Nephron (organoid): Measurements from ENCODE around the gene PBX2.
"Not testable (repeated sequence)": the region's sequence is repeated elsewhere in the genome, so short reads cannot be mapped to it uniquely, and the experiment has no call there.

Experiments used
- H3K27ac Mint-ChIP-seq, 3 experiments: 2 replicates each; pipeline ENCODE4 v1.8.0; 2020; ENCODE audit warnings: mixed read lengths in 3 of 3, mild to moderate bottlenecking in 2 of 3, moderate library complexity in 1 of 3
- H3K27me3 Mint-ChIP-seq: 2 replicates; pipeline ENCODE4 v1.8.0; 2021; ENCODE audit warnings: low read depth, mild to moderate bottlenecking, moderate library complexity, mixed read lengths
- H3K36me3 Mint-ChIP-seq: 2 replicates; pipeline ENCODE4 v1.8.0; 2020; ENCODE audit warnings: low read depth, mixed read lengths
- H3K4me1 Mint-ChIP-seq: 2 replicates; pipeline ENCODE4 v1.8.0; 2020; ENCODE audit warnings: mixed read lengths
- H3K4me3 Mint-ChIP-seq, 3 experiments: 2 replicates each; pipeline ENCODE4 v1.8.0; 2020; ENCODE audit warnings: mild to moderate bottlenecking in 3 of 3, mixed read lengths in 3 of 3, moderate library complexity in 2 of 3
- H3K9me3 Mint-ChIP-seq: 2 replicates; pipeline ENCODE4 v1.8.0; 2020; ENCODE audit warnings: mixed read lengths
- TF ChIP-seq, protein P1 (sequence below), 3 experiments: fragments of 200-600 bp; sonication (generic); IDR thresholded peaks; one replicate each; pipeline ENCODE4 v1.5.0; 2021; ENCODE audit warnings: antibody characterized with exemption in 3 of 3; ENCODE audit not compliant: unreplicated experiment in 3 of 3

Gene PBX2

DNA sequence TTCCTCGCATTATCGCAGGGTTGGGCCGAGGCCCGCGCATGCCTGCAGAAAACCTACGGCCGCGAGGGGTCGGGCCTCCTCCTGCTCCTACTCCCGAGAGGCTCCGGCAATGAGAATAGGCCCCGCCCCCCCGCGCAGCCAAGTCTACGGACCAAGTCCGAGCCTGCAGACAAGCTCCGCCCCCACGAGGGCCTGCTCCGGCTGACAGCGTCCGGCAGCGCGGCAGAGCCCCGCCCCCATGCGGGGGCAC lies 5.6 kb upstream of the PBX2 start:
- Mint-ChIP-seq H3K4me3 (peak overlapping the region; percentile 97 to 99 (median 98)), H3K9me3 (no peaks in the 10 kb centered on the region), H3K4me1 (peaks cover 46% of the 10 kb centered on the region), H3K27me3 (no peaks in the 10 kb centered on the region), H3K36me3 (no peaks in the 10 kb centered on the region), H3K27ac (peak overlapping the region; percentile 99 to 100 (median 100))
- TF ChIP-seq, protein P1, sequence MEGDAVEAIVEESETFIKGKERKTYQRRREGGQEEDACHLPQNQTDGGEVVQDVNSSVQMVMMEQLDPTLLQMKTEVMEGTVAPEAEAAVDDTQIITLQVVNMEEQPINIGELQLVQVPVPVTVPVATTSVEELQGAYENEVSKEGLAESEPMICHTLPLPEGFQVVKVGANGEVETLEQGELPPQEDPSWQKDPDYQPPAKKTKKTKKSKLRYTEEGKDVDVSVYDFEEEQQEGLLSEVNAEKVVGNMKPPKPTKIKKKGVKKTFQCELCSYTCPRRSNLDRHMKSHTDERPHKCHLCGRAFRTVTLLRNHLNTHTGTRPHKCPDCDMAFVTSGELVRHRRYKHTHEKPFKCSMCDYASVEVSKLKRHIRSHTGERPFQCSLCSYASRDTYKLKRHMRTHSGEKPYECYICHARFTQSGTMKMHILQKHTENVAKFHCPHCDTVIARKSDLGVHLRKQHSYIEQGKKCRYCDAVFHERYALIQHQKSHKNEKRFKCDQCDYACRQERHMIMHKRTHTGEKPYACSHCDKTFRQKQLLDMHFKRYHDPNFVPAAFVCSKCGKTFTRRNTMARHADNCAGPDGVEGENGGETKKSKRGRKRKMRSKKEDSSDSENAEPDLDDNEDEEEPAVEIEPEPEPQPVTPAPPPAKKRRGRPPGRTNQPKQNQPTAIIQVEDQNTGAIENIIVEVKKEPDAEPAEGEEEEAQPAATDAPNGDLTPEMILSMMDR (IDR thresholded peaks at IDR 0.05; ENCODE audit: unreplicated experiment in 3 of 3) = peak; percentile 25 to 52 (median 41)

DNA sequence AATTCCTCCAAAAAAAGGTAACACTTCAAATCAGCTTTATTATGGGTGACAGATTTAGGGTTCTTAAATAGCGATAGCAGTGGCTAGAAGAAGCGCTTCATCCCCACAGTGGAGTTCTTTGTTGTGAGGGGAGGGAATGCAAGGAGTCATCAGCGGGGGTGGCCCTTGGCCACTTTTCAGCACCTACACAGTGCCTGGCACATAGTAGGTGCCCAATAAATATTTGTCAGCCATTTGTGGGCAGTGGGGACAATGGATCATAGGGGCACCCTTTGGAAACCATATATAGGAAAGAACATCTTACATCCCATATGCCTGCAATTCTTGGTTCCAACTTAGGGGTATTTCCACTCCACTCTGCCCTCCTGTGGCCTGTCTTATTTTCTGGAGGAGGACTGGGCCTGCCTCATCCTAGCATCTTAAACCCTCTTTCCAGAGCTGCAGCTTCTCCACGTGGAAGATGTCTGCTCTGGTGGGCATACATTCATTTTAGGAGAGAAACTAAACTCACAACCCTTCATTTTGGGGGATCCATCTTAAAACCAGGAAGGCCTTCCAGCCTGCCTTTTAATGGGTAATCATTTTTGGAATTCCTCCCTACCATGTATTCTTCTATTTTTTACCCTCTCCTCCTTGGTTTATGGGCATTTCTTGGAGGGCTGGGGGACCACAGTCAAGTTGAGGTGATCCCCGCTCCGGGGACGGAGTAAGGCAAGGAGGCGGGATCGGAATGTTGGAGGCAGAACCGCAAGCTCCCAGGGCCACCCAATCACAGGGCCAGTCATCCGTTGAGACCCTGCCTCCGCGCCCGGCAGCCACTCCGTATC lies 5.0 kb upstream of the PBX2 start:
- no peaks in the 10 kb centered on the region for H3K27me3 Mint-ChIP-seq
- TF ChIP-seq, protein P1 (IDR thresholded peaks at IDR 0.05; ENCODE audit: unreplicated experiment in 3 of 3) = peak in 2 of 3 experiments; percentile 12 to 67

DNA sequence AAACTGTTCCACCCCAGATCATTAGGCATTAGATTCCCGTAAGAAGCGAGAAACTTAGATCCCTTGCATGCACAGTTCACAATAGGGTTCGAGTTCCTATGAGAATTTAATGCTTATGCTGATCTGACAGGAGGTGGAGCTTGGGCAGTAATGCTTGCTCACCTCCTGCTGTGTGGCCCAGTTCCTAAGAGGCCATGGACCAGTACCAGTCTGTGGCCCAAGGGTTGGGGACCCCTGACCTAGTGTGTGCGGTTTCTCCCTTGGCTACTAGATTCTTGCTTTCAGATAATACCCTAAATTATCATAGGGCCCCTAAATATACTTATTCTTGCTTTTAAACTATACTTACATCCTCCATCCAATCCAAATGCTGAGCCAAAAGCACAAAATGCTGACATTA lies 4.4 kb upstream of the PBX2 start:
- Mint-ChIP-seq H3K27ac (peak overlapping the region; percentile 99 to 100 (median 100)), H3K9me3 (no peaks in the 10 kb centered on the region), H3K36me3 (no peaks in the 10 kb centered on the region), H3K27me3 (no peaks in the 10 kb centered on the region), H3K4me3 (peak overlapping the region; percentile 97 to 99 (median 98)), H3K4me1 (peaks cover 46% of the 10 kb centered on the region)
- TF ChIP-seq, protein P1 (IDR thresholded peaks at IDR 0.05; ENCODE audit: unreplicated experiment in 3 of 3) = no peak

More for the DNA sequence above, 5.0 kb upstream of the PBX2 start:
- peak overlapping the region; percentile 99 to 100 (median 100) for H3K27ac Mint-ChIP-seq
- peak overlapping the region; percentile 97 to 99 (median 98) for H3K4me3 Mint-ChIP-seq
- peaks cover 46% of the 10 kb centered on the region for H3K4me1 Mint-ChIP-seq
- no peaks in the 10 kb centered on the region for H3K9me3 Mint-ChIP-seq
- H3K36me3 Mint-ChIP-seq = no peaks in the 10 kb centered on the region

DNA sequence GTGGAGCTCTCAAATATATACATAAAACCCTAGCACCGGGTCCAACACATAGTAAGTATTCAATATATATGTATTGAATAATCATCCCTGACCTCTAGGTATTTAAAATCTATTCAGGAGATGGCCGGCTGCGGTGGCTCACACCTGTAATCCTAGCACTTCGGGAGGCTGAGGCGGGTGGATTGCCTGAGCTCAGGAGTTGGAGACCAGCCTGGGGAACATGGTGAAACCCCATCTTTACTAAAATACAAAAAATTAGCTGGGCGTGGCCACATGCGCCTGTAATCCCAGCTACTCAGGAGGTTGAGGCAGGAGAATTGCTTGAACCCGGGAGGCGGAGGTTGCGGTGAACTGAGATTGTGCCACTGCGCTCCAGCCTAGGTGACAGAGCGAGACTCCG lies 3.1 kb upstream of the PBX2 start:
- H3K9me3 Mint-ChIP-seq, H3K27me3 Mint-ChIP-seq, H3K36me3 Mint-ChIP-seq: not testable (repeated sequence)
- Mint-ChIP-seq H3K27ac (peak overlapping the region; percentile 99 to 100 (median 100)), H3K4me1 (peaks cover 57% of the 10 kb centered on the region), H3K4me3 (peak overlapping the region; percentile 49 to 66 (median 57))

DNA sequence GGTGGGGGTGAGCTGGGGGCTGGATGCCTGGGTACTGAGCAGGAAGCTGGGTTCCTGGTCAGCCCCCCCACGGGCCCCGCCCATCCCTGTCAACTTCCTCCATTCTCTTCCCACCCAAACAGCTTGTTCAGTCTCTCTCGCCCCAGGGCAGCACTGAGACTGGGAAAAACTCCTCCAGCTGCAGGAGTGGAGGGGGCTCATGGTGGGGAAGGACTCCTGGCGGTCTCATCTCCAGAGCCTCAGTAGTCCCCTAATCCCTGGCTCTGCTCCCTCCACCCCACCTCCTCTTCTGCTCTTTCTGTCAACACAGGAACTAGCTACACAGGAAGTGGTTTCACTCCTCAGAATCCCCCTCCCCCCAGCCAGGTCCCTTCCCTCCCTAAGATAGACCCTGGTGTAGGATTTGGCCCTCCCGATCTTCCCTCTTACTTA lies 2.6 kb upstream of the PBX2 start, which contains the start of gene GPSM3:
Gene GPSM3 (minus strand): TSS at position 36 of the 432 bp plus-strand sequence. CDS start 130 bp downstream, outside the sequence.
- H3K4me3 Mint-ChIP-seq = peak within 1 kb of the TSS; percentile 67 to 75 (median 73)
- H3K27me3 Mint-ChIP-seq = no peaks in the 10 kb centered on the region
- H3K9me3 Mint-ChIP-seq = no peaks in the 10 kb centered on the region
- peaks cover 60% of the 10 kb centered on the region for H3K4me1 Mint-ChIP-seq
- peak within 1 kb of the TSS; percentile 99 to 100 (median 100) for H3K27ac Mint-ChIP-seq
- peaks cover 2% of the 10 kb centered on the region for H3K36me3 Mint-ChIP-seq
- TF ChIP-seq, protein P1 (IDR thresholded peaks at IDR 0.05; ENCODE audit: unreplicated experiment in 3 of 3) = no peak

DNA sequence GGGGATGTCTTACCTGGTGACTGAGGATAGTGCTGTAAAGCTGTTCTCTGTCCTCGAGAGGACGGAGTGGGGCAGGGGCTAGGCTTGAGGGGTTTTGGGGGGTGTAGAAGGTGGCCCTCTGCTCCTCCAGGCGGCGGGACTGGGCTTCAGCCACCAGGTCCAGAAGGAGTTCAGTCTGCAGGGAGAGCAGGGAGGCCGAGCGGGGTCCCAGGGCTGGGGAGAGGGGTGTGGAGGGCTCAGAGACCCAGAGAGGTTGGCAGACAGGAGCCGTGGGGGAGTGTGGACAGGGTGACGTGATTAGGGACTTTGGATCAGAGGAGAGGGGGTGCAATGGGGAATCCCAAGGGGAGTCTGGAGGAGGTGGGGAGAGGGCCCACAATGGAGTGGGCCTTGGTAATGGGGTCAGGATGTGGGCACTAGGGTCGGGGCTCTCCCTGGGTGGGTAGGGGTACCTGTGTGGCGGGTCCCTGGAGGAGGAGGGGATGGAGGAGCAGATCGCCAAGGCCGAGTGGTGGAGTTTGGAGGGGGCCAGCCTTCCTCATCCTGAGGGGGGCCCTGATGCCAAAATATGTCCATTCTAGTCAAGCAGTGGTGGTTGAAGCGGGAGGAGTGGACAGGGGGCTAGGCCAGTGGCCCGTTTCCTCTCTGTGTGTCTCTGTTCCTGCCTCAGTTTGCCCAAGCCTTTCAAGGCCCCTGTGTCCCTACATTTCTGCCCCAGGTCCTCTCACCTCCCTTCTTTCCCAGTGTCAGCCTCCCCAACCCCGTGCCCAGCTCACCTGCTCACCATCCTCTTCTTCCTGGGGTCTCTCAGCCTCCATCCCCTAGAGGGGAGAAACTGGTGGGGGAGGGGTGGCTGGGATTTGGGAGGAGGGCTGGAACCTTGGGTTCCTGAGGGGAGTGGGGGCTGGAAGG lies 1.9 kb upstream of the PBX2 start:
- peak overlapping the region; percentile 99 to 100 (median 99) for H3K27ac Mint-ChIP-seq
- H3K4me1 Mint-ChIP-seq = peaks cover 64% of the 10 kb centered on the region
- no peaks in the 10 kb centered on the region for H3K27me3 Mint-ChIP-seq
- H3K4me3 Mint-ChIP-seq = peak overlapping the region; percentile 67 to 75 (median 73)
- H3K36me3 Mint-ChIP-seq = peaks cover 9% of the 10 kb centered on the region
- TF ChIP-seq, protein P1 (IDR thresholded peaks at IDR 0.05; ENCODE audit: unreplicated experiment in 3 of 3) = no peak
- no peaks in the 10 kb centered on the region for H3K9me3 Mint-ChIP-seq
